Upper lobe of right lung (tissue), 1 donor: ENCODE data around the gene STPG1. TPM values are rescaled to one million over a fixed set of nuclear protein-coding genes. Genes with fewer than 3 reads are reported as not detected.
"Not testable (repeated sequence)": the region's sequence is repeated elsewhere in the genome, so short reads cannot be mapped to it uniquely, and the experiment has no call there.

Experiments
- ATAC-seq: fragments of 200-7000 bp; cut with Tn5 transposase; one replicate; pipeline ENCODE4 v1.9.1; 2020; ENCODE audit warnings: mild to moderate bottlenecking, moderate library complexity
- DNase-seq: peaks from one replicate; pipeline ENCODE4 v3.0.0-alpha.2; 2020
- H3K27ac ChIP-seq: fragments of 200-600 bp; one replicate; pipeline ENCODE4 v1.8.0; 2022
- H3K27me3 ChIP-seq: fragments of 200-600 bp; one replicate; pipeline ENCODE4 v1.8.0; 2022; ENCODE audit warnings: mild to moderate bottlenecking
- H3K36me3 ChIP-seq: fragments of 200-600 bp; one replicate; pipeline ENCODE4 v1.8.0; 2022
- H3K4me1 ChIP-seq: fragments of 200-600 bp; one replicate; pipeline ENCODE4 v1.8.0; 2022
- H3K4me3 ChIP-seq: fragments of 200-600 bp; one replicate; pipeline ENCODE4 v1.8.0; 2022; ENCODE audit warnings: mild to moderate bottlenecking
- H3K9me3 ChIP-seq: fragments of 200-600 bp; one replicate; pipeline ENCODE4 v1.8.0; 2022
- intact Hi-C: fragments of 100-400 bp; cut with DNase I; formaldehyde crosslinking; loops from one replicate; pipeline ENCODE4 v1.11.0; 2022
- total RNA-seq: library from RNA; stranded (reverse); fragmentation: NEBNext Ultra II Directional; extraction: Animal tissue kit (Norgen Biotek cat#: 25700); gene quantifications from one replicate; pipeline ENCODE4 v1.2.1, GENCODE V29; 2021
- TF ChIP-seq, protein P1 (sequence below): fragments of 200-600 bp; IDR thresholded peaks from one replicate; pipeline ENCODE4 v1.8.0; 2022; ENCODE audit warnings: antibody characterized with exemption
- donor health status: DM: no; HTN: yes; CAD: no; lungs with severe emphysema.

STPG1 gene
- total RNA-seq, 1 donor from 2014 or later, result 8.6 TPM

GRCh38 chr1:24454673-24455072, 41.1 kb upstream of the STPG1 start:
- no peak for DNase-seq
- no peaks in the 10 kb centered on the region for H3K27me3 ChIP-seq
- no peaks in the 10 kb centered on the region for H3K9me3 ChIP-seq
- no peak overlapping the region for H3K27ac ChIP-seq
- intact Hi-C loops, result no loop called here
- H3K4me3 ChIP-seq, result no peak overlapping the region
- no peak for ATAC-seq
- H3K4me1 ChIP-seq, result no peaks in the 10 kb centered on the region
- TF ChIP-seq, protein P1, sequence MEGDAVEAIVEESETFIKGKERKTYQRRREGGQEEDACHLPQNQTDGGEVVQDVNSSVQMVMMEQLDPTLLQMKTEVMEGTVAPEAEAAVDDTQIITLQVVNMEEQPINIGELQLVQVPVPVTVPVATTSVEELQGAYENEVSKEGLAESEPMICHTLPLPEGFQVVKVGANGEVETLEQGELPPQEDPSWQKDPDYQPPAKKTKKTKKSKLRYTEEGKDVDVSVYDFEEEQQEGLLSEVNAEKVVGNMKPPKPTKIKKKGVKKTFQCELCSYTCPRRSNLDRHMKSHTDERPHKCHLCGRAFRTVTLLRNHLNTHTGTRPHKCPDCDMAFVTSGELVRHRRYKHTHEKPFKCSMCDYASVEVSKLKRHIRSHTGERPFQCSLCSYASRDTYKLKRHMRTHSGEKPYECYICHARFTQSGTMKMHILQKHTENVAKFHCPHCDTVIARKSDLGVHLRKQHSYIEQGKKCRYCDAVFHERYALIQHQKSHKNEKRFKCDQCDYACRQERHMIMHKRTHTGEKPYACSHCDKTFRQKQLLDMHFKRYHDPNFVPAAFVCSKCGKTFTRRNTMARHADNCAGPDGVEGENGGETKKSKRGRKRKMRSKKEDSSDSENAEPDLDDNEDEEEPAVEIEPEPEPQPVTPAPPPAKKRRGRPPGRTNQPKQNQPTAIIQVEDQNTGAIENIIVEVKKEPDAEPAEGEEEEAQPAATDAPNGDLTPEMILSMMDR, result no peak
- H3K36me3 ChIP-seq, result peaks cover 47% of the 10 kb centered on the region

DNA sequence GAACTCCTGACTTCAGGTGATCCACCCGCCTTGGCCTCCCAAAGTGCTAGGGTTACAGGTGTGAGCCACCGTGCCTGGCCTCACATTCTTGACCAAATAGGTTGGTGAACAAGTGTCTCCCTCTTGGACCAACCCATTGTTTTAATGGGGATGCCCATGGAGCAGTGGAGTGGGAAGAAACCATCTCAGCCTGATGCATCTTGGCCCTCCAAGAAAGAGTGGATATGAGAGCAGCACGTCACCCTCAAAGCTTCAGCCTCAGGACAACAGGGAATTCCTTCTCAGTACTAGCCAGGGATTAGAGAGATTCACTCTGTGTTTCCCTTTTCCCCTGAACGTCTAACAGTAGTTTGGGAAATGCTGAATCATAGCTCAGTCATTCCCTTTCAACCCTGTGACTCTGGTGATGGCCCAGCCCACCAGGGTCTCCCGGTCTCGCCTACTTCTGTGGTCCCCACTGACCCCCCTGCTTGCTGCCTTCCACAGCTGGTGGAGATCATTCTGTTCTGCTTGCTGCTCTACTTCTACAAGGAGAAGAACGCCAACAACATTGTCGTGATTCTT, 39.4 kb upstream of the STPG1 start:
- Histone ChIP-seq H3K27me3 (no peaks in the 10 kb centered on the region), H3K9me3 (no peaks in the 10 kb centered on the region), H3K27ac (no peak overlapping the region), H3K4me1 (no peaks in the 10 kb centered on the region), H3K36me3 (peaks cover 50% of the 10 kb centered on the region), H3K4me3 (no peak overlapping the region)
- DNase-seq (no peak), ATAC-seq (no peak)
- TF ChIP-seq, protein P1, result no peak
- intact Hi-C loops, result no loop called here

- H3K36me3 ChIP-seq, result peaks cover 51% of the 10 kb centered on the region
- TF ChIP-seq, protein P1, result no peak
- no peaks in the 10 kb centered on the region for H3K9me3 ChIP-seq
- DNase-seq (no peak), ATAC-seq (no peak)
- H3K27ac ChIP-seq, result no peak overlapping the region
- H3K4me3 ChIP-seq, result no peak overlapping the region
- no peaks in the 10 kb centered on the region for H3K4me1 ChIP-seq
- no peaks in the 10 kb centered on the region for H3K27me3 ChIP-seq
- intact Hi-C loops, result no loop called here
Measured at GRCh38 chr1:24451746-24452145, 38.2 kb upstream of the STPG1 start.

- ATAC-seq (no peak), DNase-seq (no peak)
- Histone ChIP-seq H3K27me3 (no peaks in the 10 kb centered on the region), H3K27ac (no peak overlapping the region), H3K9me3 (no peaks in the 10 kb centered on the region), H3K4me1 (no peaks in the 10 kb centered on the region), H3K36me3 (peaks cover 44% of the 10 kb centered on the region), H3K4me3 (no peak overlapping the region)
- intact Hi-C loops, result no loop called here
- TF ChIP-seq, protein P1, result no peak
Measured at GRCh38 chr1:24450857-24451397, 37.3 kb upstream of the STPG1 start.

GRCh38 chr1:24450316-24450715, 36.7 kb upstream of the STPG1 start:
- H3K36me3 ChIP-seq, result peaks cover 43% of the 10 kb centered on the region
- intact Hi-C loops, result no loop called here
- ATAC-seq, result no peak

GRCh38 chr1:24446446-24446845, 32.9 kb upstream of the STPG1 start:
- H3K9me3 ChIP-seq, H3K4me3 ChIP-seq, ATAC-seq, intact Hi-C loops, H3K4me1 ChIP-seq, H3K27me3 ChIP-seq, DNase-seq, H3K27ac ChIP-seq: not testable (repeated sequence)
- H3K36me3 ChIP-seq, result peaks cover 45% of the 10 kb centered on the region

More at GRCh38 chr1:24450316-24450715, 36.7 kb upstream of the STPG1 start:
- DNase-seq, result no peak
- TF ChIP-seq, protein P1, result no peak
- H3K27ac ChIP-seq, result no peak overlapping the region
- H3K4me1 ChIP-seq, result no peaks in the 10 kb centered on the region
- H3K4me3 ChIP-seq, result no peak overlapping the region
- H3K9me3 ChIP-seq, result no peaks in the 10 kb centered on the region
- no peaks in the 10 kb centered on the region for H3K27me3 ChIP-seq
